Fibroblast of the aortic adventitia (primary cell): ENCODE results near the gene SEC31A. TPM values are rescaled to one million over a fixed set of nuclear protein-coding genes. Genes with fewer than 3 reads are reported as not detected.
A peak's percentile ranks its signal among the peaks of the same experiment; 100 is the strongest.

Experiments used
- DNase-seq: peaks from one replicate; pipeline ENCODE4 v3.0.0-alpha.2; 2010; ENCODE audit warnings: low read depth
- H3K4me3 ChIP-seq: 2 replicates; pipeline ENCODE4 v1.5.1; 2011; ENCODE audit warnings: low read depth, mild to moderate bottlenecking, control low read depth, low read length, moderate library complexity
- CTCF ChIP-seq: IDR thresholded peaks from 2 replicates; pipeline ENCODE4 v1.5.1; 2011; ENCODE audit warnings: mild to moderate bottlenecking, low read length, control low read depth, inconsistent platforms; ENCODE audit not compliant: insufficient read depth
- total RNA-seq: library from RNA; depleted of rRNA; stranded (reverse); fragments of >200 nt; gene quantifications from 2 replicates; pipeline ENCODE4 v1.2.3, GENCODE V29; 2012; ENCODE audit warnings: low replicate concordance

SEC31A gene
- total RNA-seq, 1 donor: 392 TPM

GRCh38 chr4:82852751-82853285 lies 38.1 kb downstream of the SEC31A start:
- DNase-seq: no peak
- no peak overlapping the region for H3K4me3 ChIP-seq
- TF ChIP-seq CTCF: no peak

- peak; percentile 58 for TF ChIP-seq CTCF
- no peak overlapping the region for H3K4me3 ChIP-seq
- DNase-seq: peak; percentile 49
These were observed 38.8 kb downstream of the SEC31A start for GRCh38 chr4:82851885-82852750.

- no peak for DNase-seq
- H3K4me3 ChIP-seq: no peak overlapping the region
- no peak for TF ChIP-seq CTCF
These were observed 39.6 kb downstream of the SEC31A start for GRCh38 chr4:82851318-82851717.

- no peak for DNase-seq
- no peak for TF ChIP-seq CTCF
- no peak overlapping the region for H3K4me3 ChIP-seq
These were observed 40.3 kb downstream of the SEC31A start for GRCh38 chr4:82850684-82851083.

- TF ChIP-seq CTCF: no peak
- H3K4me3 ChIP-seq: no peak overlapping the region
- no peak for DNase-seq
These were observed 42.2 kb downstream of the SEC31A start for GRCh38 chr4:82848706-82849105.

GRCh38 chr4:82842593-82842992 lies 48.4 kb downstream of the SEC31A start:
- peak; percentile 43 for TF ChIP-seq CTCF
- peak; percentile 20 for DNase-seq
- H3K4me3 ChIP-seq: no peak overlapping the region
